K562 (cell line): Measurements from ENCODE around the gene CORT. TPM values are rescaled to one million over a fixed set of nuclear protein-coding genes. Genes with fewer than 3 reads are reported as not detected.

ENCODE experiments used
- BRF2 ChIP-seq: IDR thresholded peaks from 3 replicates; pipeline ENCODE4 v1.6.1; 2011; ENCODE audit warnings: borderline replicate concordance, mild to moderate bottlenecking; ENCODE audit not compliant: insufficient read length, insufficient read depth
- CBFA2T3 ChIP-seq: fragments of 450-650 bp; IDR thresholded peaks from 2 replicates; pipeline ENCODE4 v1.6.1; 2017
- HDAC3 ChIP-seq: fragments of 450-650 bp; IDR thresholded peaks from 2 replicates; pipeline ENCODE4 v1.6.1; 2018; ENCODE audit warnings: borderline replicate concordance, mild to moderate bottlenecking, moderate library complexity; ENCODE audit not compliant: partially characterized antibody
- KAT8 ChIP-seq: fragments of 450-650 bp; IDR thresholded peaks from 2 replicates; pipeline ENCODE4 v1.6.1; 2016; ENCODE audit warnings: low read depth, mild to moderate bottlenecking
- MAFK ChIP-seq: IDR thresholded peaks from 2 replicates; pipeline ENCODE4 v1.6.1; 2011; ENCODE audit warnings: low read length, improper control_type of control experiment
- MTA3 ChIP-seq: fragments of 450-650 bp; formaldehyde crosslinking; IDR thresholded peaks from 2 replicates; pipeline ENCODE4 v1.6.1; 2017; ENCODE audit warnings: mild to moderate bottlenecking, borderline replicate concordance
- NKRF ChIP-seq: fragments of 450-650 bp; IDR thresholded peaks from 2 replicates; pipeline ENCODE4 v1.6.1; 2016; ENCODE audit warnings: borderline replicate concordance
- PATZ1 ChIP-seq: fragments of 250-450 bp; sonication (Bioruptor Pico); IDR thresholded peaks from 2 replicates; pipeline ENCODE4 v1.5.0; 2020; ENCODE audit warnings: mild to moderate bottlenecking, borderline replicate concordance
- PBX2 ChIP-seq, 2 experiments: IDR thresholded peaks in 1 of 2; conservative IDR thresholded peaks in 1 of 2; 2 replicates each; pipeline ENCODE4 v1.6.1; 2016; ENCODE audit warnings: low read depth in 2 of 2, mild to moderate bottlenecking in 1 of 2, missing compliant biosample characterization in 1 of 2, missing genetic modification characterization in 1 of 2, moderate library complexity in 1 of 2
- SFPQ ChIP-seq: fragments of 200-400 bp; formaldehyde crosslinking; IDR thresholded peaks from 2 replicates; pipeline ENCODE4 v1.6.1; 2017; ENCODE audit warnings: mild to moderate bottlenecking, low read depth, low read length, moderate library complexity
- ZBTB1 ChIP-seq: sonication (generic); formaldehyde crosslinking; IDR thresholded peaks from 2 replicates; pipeline ENCODE4 v1.8.1; 2023; ENCODE audit warnings: missing genetic modification reagents, low read depth, mild to moderate bottlenecking, borderline replicate concordance
- ZNF398 ChIP-seq: fragments of 250-450 bp; sonication (Bioruptor Pico); IDR thresholded peaks from 2 replicates; pipeline ENCODE4 v1.8.0; 2021; ENCODE audit warnings: moderate library complexity, mild to moderate bottlenecking, inconsistent platforms
- ZNF77 ChIP-seq: fragments of 250-450 bp; sonication (Bioruptor Pico); IDR thresholded peaks from 2 replicates; pipeline ENCODE4 v1.5.0; 2020
- polyA plus RNA-seq, 8 experiments: library from polyadenylated mRNA; depleted of rRNA in 4 of 8; stranded (reverse) in 5 of 8; unstranded in 3 of 8; fragments of >200 nt; fragmentation: Nextera tagmentation in 2 of 8; fragmentation: Illumina TruSeq in 1 of 8; extraction: Ambion mirVana in 2 of 8; extraction: Trizol in 1 of 8; gene quantifications; 2 replicates each; pipeline versions ENCODE4 v1.2.1 to v1.2.3, GENCODE V29; 2011 to 2014; ENCODE audit warnings: inconsistent platforms in 1 of 8, missing spikeins in 1 of 8
- total RNA-seq, 7 experiments: library from RNA; depleted of rRNA in 6 of 7; stranded (reverse); fragments of >200 nt in 6 of 7; fragmentation: Illumina TruSeq in 2 of 7; extraction: Trizol in 2 of 7; gene quantifications; 2 replicates each; pipeline versions ENCODE4 v1.2.1 to v1.2.3, GENCODE V29; 2011 to 2021; ENCODE audit warnings: low replicate concordance in 1 of 7

CORT gene
- total and polyA plus RNA-seq, 9 of the 15 experiments (the other 6 are each of a cell fraction or from before 2014, with no cell fraction given): 0.08 to 0.54 (median 0.13) TPM; not detected in 5

- no peak for TF ChIP-seq SFPQ
- 0 out of 2 replicates have a peak, but pooled peaks have one; percentile 17 for TF ChIP-seq CBFA2T3
- no peak for TF ChIP-seq ZNF77
- no peak for TF ChIP-seq ZNF398
- TF ChIP-seq PATZ1 (CRISPR knock-in tag): no peak
- 0 out of 2 replicates have a peak, but pooled peaks have one; percentile 57 for TF ChIP-seq ZBTB1
- TF ChIP-seq HDAC3: no peak
- TF ChIP-seq KAT8: no peak
- TF ChIP-seq BRF2: no peak
- peak; percentile 100 for TF ChIP-seq MTA3
- TF ChIP-seq MAFK: no peak
- TF ChIP-seq NKRF: peak; percentile 90
- no peak for TF ChIP-seq PBX2 (CRISPR knock-in tag; IDR thresholded peaks at IDR 0.05; ENCODE audit: low read depth)
- no peak for TF ChIP-seq PBX2 (tag; conservative IDR thresholded peaks at IDR 0.05; ENCODE audit: low read depth)
Measured at GRCh38 chr1:10430216-10431069, 19.4 kb upstream of the CORT start, which contains the start of gene CENPS (continued).
